Memory B cell (primary cell): Measurements from ENCODE around the gene PRELP.
"Not testable (repeated sequence)": the region's sequence is repeated elsewhere in the genome, so short reads cannot be mapped to it uniquely, and the experiment has no call there.

Experiments
- ATAC-seq: fragments of 150-1000 bp; cut with Tn5 transposase; 2 replicates; pipeline ENCODE4 v1.10.0; 2021; ENCODE audit warnings: low read depth, mild to moderate bottlenecking, moderate library complexity
- DNase-seq, 2 donors: peaks; one replicate each; pipeline ENCODE4 v3.0.0; 2022; ENCODE audit warnings: low spot score in 2 of 2
- H3K27ac Mint-ChIP-seq: one replicate; pipeline ENCODE4 v1.8.0; 2022; ENCODE audit warnings: mild to moderate bottlenecking, moderate library complexity, mixed read lengths
- H3K27me3 Mint-ChIP-seq: one replicate; pipeline ENCODE4 v1.8.0; 2022; ENCODE audit warnings: mixed read lengths
- H3K36me3 Mint-ChIP-seq: one replicate; pipeline ENCODE4 v1.8.0; 2022; ENCODE audit warnings: mild to moderate bottlenecking, mixed read lengths
- H3K4me1 Mint-ChIP-seq: one replicate; pipeline ENCODE4 v1.8.0; 2022; ENCODE audit warnings: mixed read lengths
- H3K4me3 Mint-ChIP-seq: one replicate; pipeline ENCODE4 v1.8.0; 2022; ENCODE audit warnings: mild to moderate bottlenecking, moderate library complexity, mixed read lengths
- H3K9me3 Mint-ChIP-seq: one replicate; pipeline ENCODE4 v1.8.0; 2022; ENCODE audit warnings: mixed read lengths

PRELP gene

DNA sequence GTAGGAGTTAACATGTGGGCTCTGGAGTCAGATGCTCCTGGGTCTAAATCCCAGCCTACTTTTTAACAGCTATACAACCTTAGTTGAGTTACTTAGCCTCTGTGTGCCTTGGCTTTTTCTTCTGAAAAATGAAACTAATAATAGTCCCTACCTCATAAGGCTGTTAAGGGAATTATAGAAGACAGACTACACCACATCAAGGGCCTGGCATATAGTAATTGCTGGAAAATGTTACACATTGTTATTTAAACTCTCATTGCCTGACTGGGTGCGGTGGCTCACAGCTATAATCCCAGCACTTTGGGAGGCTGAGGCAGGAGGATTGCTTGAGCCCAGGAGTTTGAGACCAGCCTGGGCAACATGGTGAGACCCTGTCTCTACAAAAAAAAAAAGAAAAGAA is 28.0 kb upstream of the PRELP start:
- ATAC-seq, H3K4me1 Mint-ChIP-seq, H3K36me3 Mint-ChIP-seq, H3K27ac Mint-ChIP-seq, H3K4me3 Mint-ChIP-seq, H3K9me3 Mint-ChIP-seq, DNase-seq: not testable (repeated sequence)
- peaks cover 14% of the 10 kb centered on the region for H3K27me3 Mint-ChIP-seq

DNA sequence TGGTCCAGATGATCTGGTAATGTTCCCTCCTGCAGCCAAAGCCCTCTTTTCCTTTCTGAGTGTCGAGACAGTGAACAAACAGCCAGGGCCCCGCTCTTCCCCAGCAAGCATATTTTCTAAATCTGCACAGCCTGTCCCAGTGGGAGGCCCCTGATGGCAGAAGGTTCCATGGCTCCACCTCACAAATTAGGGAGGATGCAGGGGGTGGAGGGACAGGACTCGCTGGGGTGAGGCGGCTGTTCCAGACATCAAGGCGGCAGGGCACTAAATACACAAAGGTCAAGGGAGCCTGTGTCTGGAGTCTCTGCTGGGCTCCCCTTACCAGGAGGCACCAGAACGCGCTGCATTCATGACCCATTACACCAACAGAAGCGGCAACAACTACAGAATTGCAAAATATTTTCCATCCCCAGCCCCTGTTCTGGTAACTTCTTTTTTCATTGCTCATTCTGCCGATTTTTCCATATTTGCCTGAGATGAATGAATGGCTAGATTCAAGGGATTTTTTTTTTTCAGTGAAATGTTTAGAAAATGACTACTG is 27.0 kb upstream of the PRELP start:
- no peak for DNase-seq
- Mint-ChIP-seq H3K9me3 (peaks cover 2% of the 10 kb centered on the region), H3K4me3 (no peak overlapping the region), H3K4me1 (peaks cover 4% of the 10 kb centered on the region), H3K36me3 (peaks cover 2% of the 10 kb centered on the region), H3K27me3 (peaks cover 15% of the 10 kb centered on the region), H3K27ac (no peak overlapping the region)
- no peak for ATAC-seq

GRCh38 chr1:203450001-203450400 is 25.6 kb upstream of the PRELP start:
- peaks cover under 1% of the 10 kb centered on the region for H3K9me3 Mint-ChIP-seq
- no peak for DNase-seq
- peaks cover 6% of the 10 kb centered on the region for H3K4me1 Mint-ChIP-seq
- H3K27me3 Mint-ChIP-seq, result peaks cover 17% of the 10 kb centered on the region
- ATAC-seq, result no peak
- H3K27ac Mint-ChIP-seq, result no peak overlapping the region
- H3K36me3 Mint-ChIP-seq, result peaks cover 1% of the 10 kb centered on the region
- no peak overlapping the region for H3K4me3 Mint-ChIP-seq

GRCh38 chr1:203450479-203451149 is 25.0 kb upstream of the PRELP start:
- Mint-ChIP-seq H3K4me3 (no peak overlapping the region), H3K9me3 (no peaks in the 10 kb centered on the region), H3K36me3 (no peaks in the 10 kb centered on the region), H3K27ac (no peak overlapping the region), H3K27me3 (peaks cover 20% of the 10 kb centered on the region), H3K4me1 (peaks cover 6% of the 10 kb centered on the region)
- no peak for DNase-seq
- no peak for ATAC-seq

- no peak overlapping the region for H3K4me3 Mint-ChIP-seq
- DNase-seq (no peak), ATAC-seq (no peak)
- peaks cover 6% of the 10 kb centered on the region for H3K4me1 Mint-ChIP-seq
- peaks cover 28% of the 10 kb centered on the region for H3K27me3 Mint-ChIP-seq
- no peaks in the 10 kb centered on the region for H3K9me3 Mint-ChIP-seq
- H3K27ac Mint-ChIP-seq, result no peak overlapping the region
- no peaks in the 10 kb centered on the region for H3K36me3 Mint-ChIP-seq
Observed at GRCh38 chr1:203451836-203452784, 23.5 kb upstream of the PRELP start.

GRCh38 chr1:203453016-203453415 is 22.6 kb upstream of the PRELP start:
- Mint-ChIP-seq H3K36me3 (no peaks in the 10 kb centered on the region), H3K9me3 (no peaks in the 10 kb centered on the region), H3K4me3 (no peak overlapping the region), H3K27ac (no peak overlapping the region), H3K27me3 (peaks cover 31% of the 10 kb centered on the region), H3K4me1 (peaks cover 6% of the 10 kb centered on the region)
- no peak for DNase-seq
- no peak for ATAC-seq

DNA sequence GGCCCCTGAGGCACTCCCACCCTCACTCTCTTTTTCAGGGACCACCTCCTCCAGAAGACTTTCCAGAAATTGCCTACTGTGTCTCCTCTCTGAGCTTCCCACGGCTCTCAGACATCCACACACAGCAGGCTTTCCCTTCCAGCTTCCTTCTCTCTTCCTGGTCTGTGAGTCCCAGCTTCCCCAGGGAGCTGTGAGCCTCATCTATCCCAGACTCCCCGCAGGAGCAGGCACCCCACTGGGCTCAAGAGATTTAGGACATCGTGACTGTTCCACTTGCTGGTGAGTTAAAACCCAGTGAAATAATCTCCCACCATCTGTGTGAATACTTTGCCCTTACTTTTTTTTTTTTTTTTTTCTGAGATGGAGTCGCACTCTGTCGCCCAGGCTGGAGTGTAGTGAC is 22.0 kb upstream of the PRELP start:
- Mint-ChIP-seq H3K4me1 (peaks cover 6% of the 10 kb centered on the region), H3K9me3 (no peaks in the 10 kb centered on the region), H3K36me3 (no peaks in the 10 kb centered on the region), H3K27me3 (peaks cover 33% of the 10 kb centered on the region), H3K27ac (no peak overlapping the region), H3K4me3 (no peak overlapping the region)
- no peak for DNase-seq
- no peak for ATAC-seq

DNA sequence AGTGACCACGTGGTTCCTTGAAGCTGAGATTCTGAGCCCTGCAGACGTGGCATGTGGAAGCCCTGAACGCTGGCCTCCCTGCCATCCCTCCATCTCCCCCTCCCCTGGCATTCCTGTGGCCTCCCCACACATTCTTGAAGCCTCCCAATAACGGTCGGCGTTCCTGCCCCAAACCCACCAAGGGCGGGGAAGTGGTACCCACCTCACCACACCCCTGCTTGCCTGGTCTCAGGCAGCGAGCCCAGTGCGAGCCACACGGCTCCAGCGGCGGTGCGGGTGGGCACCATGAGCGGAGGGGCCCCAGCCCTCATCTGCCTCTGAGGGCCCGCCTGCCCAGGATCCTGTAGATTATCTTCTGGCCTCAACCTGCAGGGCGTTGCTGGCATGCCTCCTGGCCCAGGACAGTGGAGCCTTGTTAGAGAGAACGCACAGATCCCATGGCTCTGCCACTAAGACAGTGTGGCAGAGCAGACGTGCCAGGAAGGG is 20.6 kb upstream of the PRELP start:
- peaks cover 9% of the 10 kb centered on the region for H3K4me1 Mint-ChIP-seq
- DNase-seq, result no peak
- H3K27me3 Mint-ChIP-seq, result peaks cover 33% of the 10 kb centered on the region
- no peak overlapping the region for H3K4me3 Mint-ChIP-seq
- no peaks in the 10 kb centered on the region for H3K36me3 Mint-ChIP-seq
- H3K9me3 Mint-ChIP-seq, result no peaks in the 10 kb centered on the region
- no peak overlapping the region for H3K27ac Mint-ChIP-seq
- no peak for ATAC-seq

- DNase-seq, result no peak
- Mint-ChIP-seq H3K4me3 (no peak overlapping the region), H3K4me1 (peaks cover 12% of the 10 kb centered on the region), H3K9me3 (no peaks in the 10 kb centered on the region), H3K36me3 (no peaks in the 10 kb centered on the region), H3K27ac (no peak overlapping the region), H3K27me3 (peaks cover 35% of the 10 kb centered on the region)
- ATAC-seq, result no peak
Observed at GRCh38 chr1:203455706-203456105, 19.9 kb upstream of the PRELP start.

DNA sequence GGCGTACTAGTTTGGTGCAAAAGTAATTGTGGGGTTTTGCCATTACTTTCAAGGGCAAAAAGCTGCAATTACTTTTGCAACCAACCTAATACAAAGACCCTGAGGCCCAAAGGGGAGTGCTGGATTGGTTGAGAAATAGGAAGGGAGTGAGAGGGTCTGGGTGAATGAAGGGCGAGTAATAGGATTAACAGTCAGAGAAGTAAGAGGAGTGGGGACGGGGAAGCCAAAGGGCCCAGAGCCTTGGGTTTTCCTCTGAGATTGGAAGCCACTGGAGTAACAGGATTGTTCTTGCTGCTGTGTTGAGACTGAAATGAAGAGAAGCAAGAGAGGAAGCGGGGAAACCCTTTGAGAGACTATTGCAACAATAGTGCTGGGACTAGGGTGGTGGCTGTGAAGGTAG is 19.0 kb upstream of the PRELP start:
- no peaks in the 10 kb centered on the region for H3K9me3 Mint-ChIP-seq
- H3K4me3 Mint-ChIP-seq, result no peak overlapping the region
- DNase-seq (no peak), ATAC-seq (no peak)
- peaks cover 17% of the 10 kb centered on the region for H3K4me1 Mint-ChIP-seq
- H3K27ac Mint-ChIP-seq, result no peak overlapping the region
- H3K36me3 Mint-ChIP-seq, result no peaks in the 10 kb centered on the region
- H3K27me3 Mint-ChIP-seq, result peaks cover 29% of the 10 kb centered on the region

DNA sequence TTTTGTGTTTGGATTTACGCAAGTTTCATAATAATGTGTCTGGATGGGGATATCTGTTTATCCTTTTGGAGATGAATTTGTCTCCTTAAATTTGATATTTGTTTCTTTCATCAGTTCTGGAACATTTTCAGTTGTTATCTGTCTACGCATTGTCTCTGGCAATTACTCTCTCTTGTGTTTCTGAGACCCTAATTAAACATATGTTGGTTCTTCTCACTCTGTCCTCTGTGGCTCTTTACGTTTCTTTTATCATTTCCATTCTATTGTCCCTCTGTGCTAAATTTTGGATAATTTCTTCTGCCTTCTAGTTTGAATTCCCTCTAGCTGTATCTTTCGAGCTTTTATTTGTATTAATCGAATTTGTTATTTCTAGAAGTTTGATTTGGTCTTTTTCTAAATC is 17.5 kb upstream of the PRELP start:
- Mint-ChIP-seq H3K9me3 (no peaks in the 10 kb centered on the region), H3K4me3 (no peak overlapping the region), H3K36me3 (no peaks in the 10 kb centered on the region), H3K27ac (no peak overlapping the region), H3K27me3 (peaks cover 27% of the 10 kb centered on the region), H3K4me1 (peaks cover 18% of the 10 kb centered on the region)
- ATAC-seq (no peak), DNase-seq (no peak)

GRCh38 chr1:203459671-203460201 is 15.9 kb upstream of the PRELP start:
- no peaks in the 10 kb centered on the region for H3K9me3 Mint-ChIP-seq
- H3K27me3 Mint-ChIP-seq, result peaks cover 30% of the 10 kb centered on the region
- ATAC-seq (no peak), DNase-seq (no peak)
- no peaks in the 10 kb centered on the region for H3K36me3 Mint-ChIP-seq
- H3K4me3 Mint-ChIP-seq, result no peak overlapping the region
- no peak overlapping the region for H3K27ac Mint-ChIP-seq
- peaks cover 16% of the 10 kb centered on the region for H3K4me1 Mint-ChIP-seq

DNA sequence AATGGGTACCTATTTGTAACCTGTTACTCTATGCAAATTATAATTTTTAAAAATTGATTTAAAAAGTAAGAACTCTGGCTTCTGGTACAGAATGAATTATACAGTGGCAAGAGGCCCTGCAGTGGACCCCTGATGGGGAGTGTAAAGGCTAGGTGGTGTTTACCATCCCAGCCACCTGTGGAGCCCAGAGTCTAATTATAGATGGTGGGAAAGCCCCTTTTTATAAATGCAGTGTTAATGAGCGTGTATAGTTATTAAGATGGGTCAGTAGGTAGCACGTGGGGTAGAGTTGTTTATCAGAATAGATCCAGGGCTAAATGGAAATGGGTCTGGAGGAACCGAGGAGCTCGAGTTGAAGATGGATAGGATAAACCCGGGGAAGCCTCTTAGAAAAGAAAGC is 13.9 kb upstream of the PRELP start:
- no peak overlapping the region for H3K4me3 Mint-ChIP-seq
- ATAC-seq, result peak; percentile 92
- peak overlapping the region; percentile 14 for H3K27ac Mint-ChIP-seq

DNA sequence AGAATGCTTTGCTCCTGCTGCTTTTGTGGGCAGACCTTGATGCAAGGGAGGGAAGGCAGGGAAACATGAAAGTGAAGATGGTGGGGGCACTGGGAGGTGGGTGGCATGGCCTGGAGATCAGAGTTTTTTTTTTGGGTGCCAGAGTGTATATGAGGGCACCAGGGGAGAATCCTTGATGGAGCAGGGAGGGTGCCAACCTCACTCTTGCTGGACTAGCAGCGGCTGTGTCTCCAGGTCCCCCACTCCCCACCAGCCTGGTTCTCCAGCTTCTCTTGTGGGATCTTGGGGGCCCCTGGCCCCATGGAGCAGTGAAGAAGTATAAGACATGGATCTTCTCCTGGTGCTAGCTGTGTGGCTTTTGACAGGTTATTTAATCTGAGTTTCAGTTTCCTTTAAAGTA is 13.5 kb upstream of the PRELP start:
- peaks cover 16% of the 10 kb centered on the region for H3K4me1 Mint-ChIP-seq
- DNase-seq (no peak), ATAC-seq (no peak)
- H3K27me3 Mint-ChIP-seq, result peaks cover 18% of the 10 kb centered on the region
- H3K36me3 Mint-ChIP-seq, result no peaks in the 10 kb centered on the region
- no peak overlapping the region for H3K4me3 Mint-ChIP-seq
- H3K9me3 Mint-ChIP-seq, result no peaks in the 10 kb centered on the region
- peak overlapping the region; percentile 14 for H3K27ac Mint-ChIP-seq

More for the DNA sequence above, 13.9 kb upstream of the PRELP start:
- DNase-seq, result peak in 1 of 2 donors; percentile 10
- peaks cover 16% of the 10 kb centered on the region for H3K4me1 Mint-ChIP-seq
- H3K27me3 Mint-ChIP-seq, result peaks cover 20% of the 10 kb centered on the region
- H3K9me3 Mint-ChIP-seq, result no peaks in the 10 kb centered on the region
- H3K36me3 Mint-ChIP-seq, result no peaks in the 10 kb centered on the region
